NCI-H524 (cell line): ENCODE results near the gene ITGA2.
"Not testable (repeated sequence)": the region's sequence is repeated elsewhere in the genome, so short reads cannot be mapped to it uniquely, and the experiment has no call there.

ENCODE experiments used
- DNase-seq, 2 experiments: peaks; one replicate each; lab custom pipeline; 2025; lab: John Stamatoyannopoulos, UW

The ITGA2 gene

DNA sequence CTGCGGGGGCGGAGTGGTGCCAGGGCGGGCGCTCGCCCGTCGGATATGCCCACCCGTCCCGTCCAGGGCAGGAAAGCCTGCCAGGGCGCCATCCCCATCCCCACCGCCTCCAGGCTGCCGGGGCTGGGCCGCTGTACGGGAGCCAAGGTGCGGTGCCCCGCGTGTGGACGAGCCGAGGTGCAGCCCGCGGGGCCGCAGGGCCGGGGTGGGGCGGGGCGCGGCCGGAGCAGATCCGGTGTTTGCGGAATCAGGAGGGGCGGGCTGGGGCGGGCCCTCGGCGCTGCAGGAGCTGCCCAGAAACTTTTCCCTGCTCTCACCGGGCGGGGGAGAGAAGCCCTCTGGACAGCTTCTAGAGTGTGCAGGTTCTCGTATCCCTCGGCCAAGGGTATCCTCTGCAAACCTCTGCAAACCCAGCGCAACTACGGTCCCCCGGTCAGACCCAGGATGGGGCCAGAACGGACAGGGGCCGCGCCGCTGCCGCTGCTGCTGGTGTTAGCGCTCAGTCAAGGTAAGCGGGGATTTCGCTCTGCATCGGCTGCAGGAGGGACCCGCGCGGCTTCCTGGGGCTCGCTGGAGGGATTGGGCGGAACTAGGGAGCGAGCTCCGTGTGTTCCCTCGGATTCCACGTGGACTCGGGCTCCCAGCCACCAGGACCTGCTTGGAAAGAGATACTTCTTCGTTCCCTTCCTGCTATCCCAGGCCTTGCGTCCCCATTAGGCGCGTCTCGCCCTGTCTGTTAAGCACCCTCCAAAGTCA, at the start of gene ITGA2:
ITGA2 (plus strand) TSS at position 328 of the 756 bp plus-strand sequence; CDS start at position 445, 117 bp downstream.
- DNase-seq: peak; percentile 16 to 61

- no peak for DNase-seq
Measured at GRCh38 chr5:52943285-52943684, 45.9 kb upstream of the ITGA2 start.

DNA sequence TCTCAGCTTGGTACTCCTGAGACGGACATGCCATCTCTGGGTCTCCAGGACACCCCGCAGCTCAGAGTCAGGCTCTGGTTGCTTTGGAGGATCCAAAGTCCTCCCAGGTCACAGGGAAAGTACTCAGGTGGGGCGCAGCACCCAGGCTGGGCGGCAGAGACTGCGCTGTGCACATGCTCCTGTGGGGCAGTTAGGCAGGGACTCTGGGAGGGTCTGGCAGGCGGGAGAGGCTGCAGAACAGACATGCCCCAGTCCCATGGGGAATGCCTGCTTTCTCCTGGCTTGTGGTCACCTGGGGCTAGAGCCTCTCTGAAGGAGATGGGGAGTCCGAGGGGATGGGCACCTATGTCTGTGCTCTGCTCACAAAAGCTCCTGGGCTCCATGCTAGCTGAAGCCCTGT, 45.3 kb upstream of the ITGA2 start:
- no peak for DNase-seq

DNA sequence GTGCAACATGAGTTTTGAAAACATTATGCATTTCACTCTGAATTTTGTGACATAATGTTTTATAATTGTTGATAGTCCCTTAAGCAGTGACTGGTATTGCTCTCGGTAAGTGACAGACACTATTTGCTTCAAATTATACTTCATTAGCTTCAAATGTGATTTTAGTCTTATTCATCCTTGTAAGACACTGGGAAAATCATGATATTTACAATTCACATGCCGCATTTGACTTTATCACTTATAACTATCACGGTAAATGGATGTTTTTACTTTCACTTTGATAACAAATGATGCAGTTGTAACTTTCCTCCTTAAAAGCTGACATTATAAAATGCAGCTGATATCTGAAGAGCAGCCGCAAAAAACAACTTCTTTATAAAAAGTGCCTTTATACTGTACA, 44.1 kb upstream of the ITGA2 start:
- no peak for DNase-seq

- no peak for DNase-seq
Measured at GRCh38 chr5:52947208-52947607, 41.9 kb upstream of the ITGA2 start.

DNA sequence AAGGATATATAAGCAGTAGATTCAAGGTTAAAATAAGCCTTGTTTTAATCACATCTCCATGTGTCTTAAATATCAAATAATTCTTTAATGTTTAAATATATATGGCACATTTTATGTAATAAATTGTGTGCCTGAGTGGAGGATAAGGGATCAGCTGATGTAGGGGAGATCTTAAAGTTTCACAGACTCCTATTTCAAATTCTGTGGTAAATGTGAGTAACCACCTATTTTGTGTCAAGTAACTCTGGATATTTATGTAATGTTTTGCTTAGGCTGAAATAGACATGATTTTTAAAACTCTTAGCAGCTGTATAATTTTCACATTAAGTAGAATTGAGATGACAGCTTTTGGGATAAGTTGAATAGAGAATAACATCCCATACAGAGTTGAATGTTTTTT, 41.3 kb upstream of the ITGA2 start:
- no peak for DNase-seq

DNA sequence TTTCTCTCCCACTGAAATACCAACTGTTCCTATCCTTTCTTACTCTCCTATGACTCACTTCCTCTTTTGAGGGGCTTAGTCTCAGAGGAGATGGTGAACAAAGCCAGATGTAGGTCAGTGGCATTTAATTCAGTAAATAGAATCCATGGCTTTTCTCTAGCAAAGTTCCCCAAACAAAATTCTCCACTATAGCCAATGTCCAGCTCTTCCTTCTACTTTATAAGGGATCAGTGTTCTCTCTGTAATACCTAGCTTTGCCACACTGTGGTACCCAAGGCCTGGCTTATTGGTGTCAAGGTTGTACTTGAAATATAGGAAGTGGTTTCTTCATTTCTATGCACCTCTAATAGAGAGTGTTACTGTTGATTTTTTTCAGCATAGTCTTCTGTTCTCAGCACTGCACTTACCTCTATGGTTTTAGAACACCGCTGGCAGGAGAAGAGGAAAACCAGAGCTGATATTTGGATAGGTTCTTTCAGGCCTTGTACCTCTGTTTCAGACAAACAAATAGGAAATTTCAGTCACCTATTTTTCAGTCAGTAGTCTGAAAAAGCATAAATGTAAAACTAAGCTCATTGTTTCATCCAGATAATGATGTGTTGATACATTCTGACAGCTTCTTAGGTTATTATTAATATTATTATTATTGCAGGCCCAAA, 40.6 kb upstream of the ITGA2 start:
- DNase-seq: peak; percentile 23 to 71

- no peak for DNase-seq
Measured at GRCh38 chr5:52950686-52951085, 38.5 kb upstream of the ITGA2 start.

GRCh38 chr5:52952483-52952882, 36.7 kb upstream of the ITGA2 start:
- no peak for DNase-seq

GRCh38 chr5:52956014-52956413, 33.1 kb upstream of the ITGA2 start:
- DNase-seq: no peak

DNA sequence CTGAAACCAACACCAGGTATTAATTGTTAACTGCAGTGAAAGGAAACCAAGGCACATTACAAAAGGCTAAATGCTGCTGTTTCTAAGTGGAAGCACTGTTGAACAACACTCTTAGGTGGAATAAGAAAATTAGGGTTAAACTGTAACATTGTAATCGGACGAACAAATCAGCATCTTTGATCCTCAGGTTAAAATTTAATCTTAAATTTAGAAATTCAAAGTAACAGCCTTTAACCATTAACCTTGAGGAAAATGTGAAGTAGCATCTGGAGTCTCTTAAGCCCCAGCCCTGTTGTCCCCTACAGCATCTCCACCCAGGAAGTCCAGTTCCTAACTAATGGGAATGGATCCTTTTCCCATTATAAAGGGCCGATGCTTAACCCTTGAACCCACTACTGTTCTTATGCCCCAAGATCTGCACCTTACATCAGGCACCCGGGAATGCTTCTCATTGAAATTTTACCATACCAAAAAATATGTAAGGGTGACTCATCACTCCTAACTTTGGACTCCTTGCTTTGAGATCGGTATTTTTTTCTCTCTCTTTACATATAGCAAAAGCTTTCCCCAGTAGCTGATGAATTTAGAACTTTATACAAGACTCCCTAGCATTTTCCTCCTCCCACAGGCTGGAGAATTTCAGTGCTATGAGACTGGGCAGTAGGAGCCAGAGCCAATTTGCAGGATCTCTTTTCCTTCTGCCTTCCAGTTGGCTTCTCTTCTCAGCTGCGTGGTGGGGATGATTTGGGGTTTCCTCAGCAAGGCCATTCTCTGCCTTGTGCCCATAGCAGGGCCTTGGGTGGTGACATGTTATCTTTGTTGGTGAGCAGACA, 32.0 kb upstream of the ITGA2 start:
- no peak for DNase-seq

DNA sequence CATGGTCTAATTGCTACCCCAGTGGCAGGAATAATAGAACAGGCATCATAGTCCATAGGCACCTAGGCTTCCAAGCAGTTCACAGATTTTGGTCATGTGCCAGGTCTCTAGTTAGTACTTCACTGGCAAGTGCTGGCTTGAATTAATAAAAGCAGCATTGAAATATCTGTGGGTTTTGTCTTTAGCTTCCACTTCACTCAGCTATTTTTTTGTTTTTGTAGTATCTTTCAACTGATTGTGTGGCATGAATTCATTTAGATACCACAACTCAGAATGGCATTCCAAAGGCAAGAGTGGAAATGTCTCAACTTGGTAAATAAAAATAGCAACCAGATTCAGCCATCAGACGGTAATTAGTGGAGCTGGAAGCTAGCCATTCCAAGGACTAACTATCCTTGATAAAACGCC, 27.9 kb upstream of the ITGA2 start:
- peak in 1 of 2 experiments; percentile 4 for DNase-seq

DNA sequence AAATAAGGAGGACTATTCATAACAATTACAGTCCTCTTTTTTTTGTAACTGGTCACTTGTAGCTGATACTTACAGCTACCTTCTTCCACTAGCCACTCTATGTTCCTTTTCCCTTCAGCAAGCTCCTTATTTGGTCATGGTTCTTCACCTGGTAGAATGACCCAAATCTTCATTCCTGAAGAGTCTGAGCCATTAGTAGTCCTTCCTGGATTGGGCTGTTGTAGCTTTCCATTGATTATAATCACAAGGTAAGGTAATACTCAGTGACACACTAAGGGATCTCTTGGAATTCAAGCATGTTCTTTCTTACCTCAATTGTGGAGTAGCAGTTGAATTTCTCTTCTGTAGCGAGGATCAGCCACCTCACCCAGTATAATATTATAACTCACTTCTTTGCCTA, 25.5 kb upstream of the ITGA2 start:
- no peak for DNase-seq

- no peak for DNase-seq
Measured at GRCh38 chr5:52964138-52964537, 25.0 kb upstream of the ITGA2 start.

- not testable (repeated sequence) for DNase-seq
Measured at GRCh38 chr5:52976157-52976556, 13.0 kb upstream of the ITGA2 start.

GRCh38 chr5:52977264-52977897, 11.8 kb upstream of the ITGA2 start:
- no peak for DNase-seq

DNA sequence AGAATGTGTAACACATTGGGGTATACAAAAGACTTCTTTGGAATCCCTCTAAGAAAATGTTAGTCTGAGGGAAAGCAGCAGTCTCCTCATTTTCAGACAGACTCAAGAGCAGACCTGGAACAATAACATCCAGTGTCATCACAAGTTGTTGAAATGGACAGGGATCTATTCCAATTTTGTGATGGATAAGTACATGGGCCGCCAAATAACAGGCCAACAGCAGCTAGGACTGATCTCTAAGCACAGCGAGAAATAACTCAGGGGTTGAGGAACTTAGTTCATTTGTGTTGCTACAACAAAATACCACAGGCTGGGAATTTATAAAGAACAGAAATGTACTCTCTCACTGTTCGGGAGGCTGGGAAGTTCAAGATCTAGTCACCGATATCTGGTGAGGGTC, 7.6 kb upstream of the ITGA2 start:
- no peak for DNase-seq

DNA sequence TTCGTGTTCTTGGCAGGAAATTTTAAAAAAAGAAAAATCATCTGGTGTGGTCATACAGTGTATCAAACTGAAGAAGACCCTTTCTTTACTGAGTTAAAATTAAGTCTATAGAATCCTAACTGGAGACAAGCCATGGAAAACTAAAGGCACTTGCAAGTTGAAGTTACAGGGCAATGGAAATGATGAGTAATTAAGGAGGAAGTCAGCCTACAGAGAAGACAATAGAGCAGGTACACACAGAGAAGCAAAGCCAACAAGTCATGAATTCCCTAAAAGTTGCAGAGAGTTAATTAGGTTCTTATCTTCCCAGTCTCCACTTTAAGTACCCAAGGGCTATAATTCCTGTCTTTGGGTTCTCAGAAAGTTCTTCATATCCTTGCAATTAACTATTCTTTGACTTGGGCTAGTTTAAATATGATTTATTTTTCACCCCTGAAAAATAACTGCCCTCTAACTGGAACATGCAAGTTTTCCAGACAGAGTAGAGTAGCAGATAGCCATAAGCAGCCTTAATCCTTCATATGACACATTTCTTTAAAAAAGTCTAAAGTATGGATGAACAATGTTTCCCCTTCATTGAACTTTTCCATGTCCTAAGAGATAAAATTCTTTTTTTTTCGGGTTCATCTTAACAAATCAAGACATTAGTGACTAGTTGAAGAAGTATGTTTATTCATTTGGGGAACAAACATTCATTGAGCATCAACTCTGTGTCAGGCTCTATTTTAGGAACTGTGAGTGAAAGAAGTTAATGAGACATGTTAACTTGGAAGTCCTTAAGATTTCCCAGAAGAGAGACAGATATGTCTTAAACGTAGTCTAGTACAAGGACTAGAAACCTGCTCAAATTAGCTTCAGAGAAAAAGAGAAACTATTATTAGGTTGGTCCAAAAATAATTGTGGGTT, 5.2 kb upstream of the ITGA2 start:
- no peak for DNase-seq

DNA sequence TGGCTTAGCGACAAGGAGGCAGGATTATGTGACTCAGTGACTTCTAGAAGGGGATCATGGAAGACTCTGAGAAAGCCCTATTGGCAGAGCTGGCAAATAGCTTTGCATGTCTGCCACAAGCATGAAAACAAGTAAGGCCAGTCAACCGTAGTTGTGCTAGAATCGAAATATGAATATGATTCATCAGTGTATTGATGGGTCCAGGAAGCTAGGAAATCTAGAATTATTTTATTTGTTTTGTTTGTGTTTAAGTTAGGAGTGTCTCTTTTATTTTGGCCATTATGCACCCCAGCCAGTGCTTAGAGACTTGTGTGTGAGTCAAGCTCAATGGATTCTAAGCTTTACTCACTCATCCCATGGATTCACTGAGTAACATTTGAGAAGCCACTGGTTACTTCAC, 3.8 kb upstream of the ITGA2 start:
- no peak for DNase-seq

GRCh38 chr5:52987711-52988331, 1.3 kb upstream of the ITGA2 start:
- no peak for DNase-seq
